Measurements from ENCODE around the gene GBGT1. TPM values are rescaled to one million over a fixed set of nuclear protein-coding genes. Genes with fewer than 3 reads are reported as not detected.

The GBGT1 gene
- total RNA-seq, 1 experiment from 2014 or later: 0.14 TPM

GRCh38 chr9:133148199-133149129 lies 15.2 kb downstream of the GBGT1 start:
- Histone ChIP-seq H3K4me1 (peaks cover 11% of the 10 kb centered on the region), H3K36me3 (ENCODE audit: control insufficient read depth, insufficient read depth, low read length) (peaks cover 3% of the 10 kb centered on the region; the same call in 1 of the 2 replicates), H3K9me3 (no peaks in the 10 kb centered on the region), H3K27me3 (replicated peaks; ENCODE audit: control insufficient read depth, insufficient read depth, low read length) (no peaks in the 10 kb centered on the region), H3K4me3 (ENCODE audit: low read depth, low read length) (peak overlapping the region; percentile 86)
- intact Hi-C loops (cut with micrococcal nuclease; ENCODE audit: unreplicated experiment): loop anchor here (1.0 kb wide), 1 partner anchor 126 kb away; no protein-coding TSS in a partner anchor
- CTCF ChIA-PET: interaction anchor here (0.6 to 1.4 kb wide), 5 partner anchors 11 to 126 kb away, joined by 3 to 5 read pairs (median 3); no protein-coding TSS in a partner anchor
- H3K36me3 Mint-ChIP-seq (ENCODE audit: insufficient read depth, unreplicated experiment): peaks cover 26% of the 10 kb centered on the region
- H3K9me3 Mint-ChIP-seq (ENCODE audit: unreplicated experiment): no peaks in the 10 kb centered on the region
- peak in 1 of 2 experiments; percentile 25 for DNase-seq
- H3K4me1 Mint-ChIP-seq (ENCODE audit: low read depth, unreplicated experiment): peaks cover 4% of the 10 kb centered on the region
- peak overlapping the region; percentile 90 for H3K4me3 Mint-ChIP-seq (ENCODE audit: unreplicated experiment)
- H3K27me3 Mint-ChIP-seq (ENCODE audit: insufficient read depth, unreplicated experiment): no peaks in the 10 kb centered on the region
- no TSS peak for BruUV-seq (replicated peaks)
- peak overlapping the region; percentile 94 for H3K27ac Mint-ChIP-seq (ENCODE audit: unreplicated experiment)
- POLR2A ChIA-PET: interaction anchor here (1.0 to 2.7 kb wide), 4 partner anchors 23 to 312 kb away, joined by 3 to 17 read pairs (median 4); partner anchors contain the start of gene GTF3C5
- TF ChIP-seq CTCF (IDR thresholded peaks at IDR 0.05; ENCODE audit: insufficient read depth in 1 of 2, low read depth in 1 of 2, low read length in 1 of 2, severe bottlenecking in 1 of 2, unreplicated experiment in 1 of 2): no peak

DNA sequence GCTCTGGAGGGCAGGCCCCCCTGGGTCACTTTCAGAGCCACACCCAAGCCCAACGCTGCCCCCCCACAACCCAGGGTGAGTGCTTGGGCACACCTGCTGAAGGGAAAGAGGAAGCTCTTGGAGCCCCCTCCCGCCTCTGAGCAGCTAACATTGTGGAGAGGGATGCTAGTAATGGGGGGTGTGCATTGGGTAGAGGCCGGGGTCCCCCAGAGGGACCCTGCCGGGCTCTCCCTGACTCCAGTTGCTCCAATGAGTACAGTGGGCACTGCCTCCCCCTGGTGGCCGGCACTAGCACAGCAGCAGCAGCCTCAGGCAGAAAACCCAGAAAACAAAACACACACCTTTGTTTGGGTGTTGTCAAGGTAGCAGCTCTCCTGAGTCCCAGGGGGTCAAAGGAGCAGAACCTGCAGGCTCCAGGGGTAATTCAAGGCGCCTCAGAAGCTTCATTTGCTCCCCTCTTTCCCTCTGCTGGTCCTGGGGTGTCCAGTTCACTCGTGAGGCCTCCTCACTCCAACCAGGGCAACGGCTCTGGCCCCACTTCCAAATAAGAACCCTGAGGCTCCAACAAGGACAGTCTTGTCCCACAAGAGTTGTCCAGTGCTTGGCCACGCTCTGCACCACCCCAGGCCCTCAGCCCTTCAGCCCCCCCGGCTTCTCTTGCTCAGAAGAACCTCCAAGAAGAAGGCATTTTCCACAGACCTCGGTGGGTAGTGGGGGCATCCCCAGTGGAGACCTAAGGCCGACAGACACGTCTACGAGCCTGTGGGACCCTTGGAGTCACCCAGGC lies 16.1 kb downstream of the GBGT1 start:
- TF ChIP-seq CTCF (IDR thresholded peaks at IDR 0.05; ENCODE audit: insufficient read depth in 1 of 2, low read depth in 1 of 2, low read length in 1 of 2, severe bottlenecking in 1 of 2, unreplicated experiment in 1 of 2): peak; percentile 94 to 98
- Histone ChIP-seq H3K36me3 (ENCODE audit: control insufficient read depth, insufficient read depth, low read length) (peaks cover 3% of the 10 kb centered on the region), H3K4me3 (ENCODE audit: low read depth, low read length) (peak overlapping the region; percentile 86), H3K27me3 (replicated peaks; ENCODE audit: control insufficient read depth, insufficient read depth, low read length) (no peaks in the 10 kb centered on the region), H3K4me1 (peaks cover 17% of the 10 kb centered on the region), H3K9me3 (no peaks in the 10 kb centered on the region)
- peak; percentile 82 to 91 for DNase-seq
- BruUV-seq (replicated peaks): TSS peak; percentile 43
- ChIA-PET POLR2A (interaction anchor here (2.7 kb wide), 1 partner anchor 117 kb away, joined by 17 read pairs; the partner anchor contains the start of gene GTF3C5), CTCF (interaction anchor here (0.7 kb wide), 1 partner anchor 10 kb away, joined by 3 read pairs; no protein-coding TSS in a partner anchor)
- Mint-ChIP-seq H3K9me3 (ENCODE audit: unreplicated experiment) (no peaks in the 10 kb centered on the region), H3K27ac (ENCODE audit: unreplicated experiment) (peak overlapping the region; percentile 94), H3K27me3 (ENCODE audit: insufficient read depth, unreplicated experiment) (no peaks in the 10 kb centered on the region), H3K36me3 (ENCODE audit: insufficient read depth, unreplicated experiment) (peaks cover 26% of the 10 kb centered on the region), H3K4me1 (ENCODE audit: low read depth, unreplicated experiment) (peaks cover 4% of the 10 kb centered on the region), H3K4me3 (ENCODE audit: unreplicated experiment) (peak overlapping the region; percentile 90)
- intact Hi-C loops (cut with micrococcal nuclease; ENCODE audit: unreplicated experiment): loop anchor here (1.0 kb wide), 2 partner anchors 27 to 44 kb away; no protein-coding TSS in a partner anchor
